GM23338 (cell line): ENCODE measurements around the gene TRIOBP. TPM values are rescaled to one million over a fixed set of nuclear protein-coding genes. Genes with fewer than 3 reads are reported as not detected.

Source experiments
- ATAC-seq: fragments of 200-7000 bp; cut with Tn5 transposase; 3 replicates; pipeline ENCODE4 v1.9.1; 2020
- DNase-seq: peaks from one replicate; pipeline ENCODE4 v3.0.0-alpha.2; 2015; ENCODE audit warnings: low spot score
- H2AFZ ChIP-seq: fragments of 200-600 bp; sonication (generic); 2 replicates; pipeline ENCODE4 v1.8.0; 2016; ENCODE audit warnings: antibody characterized with exemption, mild to moderate bottlenecking, moderate library complexity
- H3F3A ChIP-seq: fragments of 200-600 bp; sonication (generic); replicated peaks from 2 replicates; pipeline ENCODE4 v1.8.0; 2017; ENCODE audit warnings: antibody characterized with exemption, mixed run types, low read depth
- H3K27ac ChIP-seq: fragments of 200-600 bp; sonication (generic); 2 replicates; pipeline ENCODE4 v1.6.1; 2016; ENCODE audit warnings: low read depth
- H3K27me3 ChIP-seq: fragments of 200-600 bp; sonication (generic); 2 replicates; pipeline ENCODE4 v1.8.0; 2016; ENCODE audit warnings: mild to moderate bottlenecking, mixed run types, moderate library complexity; ENCODE audit not compliant: insufficient read depth
- H3K36me3 ChIP-seq: fragments of 200-600 bp; sonication (generic); 2 replicates; pipeline ENCODE4 v1.8.0; 2016; ENCODE audit warnings: mild to moderate bottlenecking; ENCODE audit not compliant: insufficient read depth
- H3K4me1 ChIP-seq: fragments of 200-600 bp; sonication (generic); 2 replicates; pipeline ENCODE4 v1.8.0; 2016; ENCODE audit warnings: mild to moderate bottlenecking, moderate library complexity; ENCODE audit not compliant: insufficient read depth
- H3K4me2 ChIP-seq: fragments of 200-600 bp; sonication (generic); 2 replicates; pipeline ENCODE4 v1.7.1; 2017; ENCODE audit warnings: mixed run types
- H3K4me3 ChIP-seq: fragments of 200-600 bp; sonication (generic); 2 replicates; pipeline ENCODE4 v1.6.1; 2016; ENCODE audit warnings: mixed run types
- H3K79me2 ChIP-seq: fragments of 200-600 bp; sonication (generic); replicated peaks from 2 replicates; pipeline ENCODE4 v1.8.0; 2017; ENCODE audit warnings: mild to moderate bottlenecking; ENCODE audit not compliant: insufficient read depth
- H3K9me2 ChIP-seq: fragments of 200-600 bp; sonication (generic); 2 replicates; pipeline ENCODE4 v1.8.0; 2017; ENCODE audit not compliant: insufficient read depth
- H4K20me1 ChIP-seq: fragments of 200-600 bp; sonication (generic); replicated peaks from 2 replicates; pipeline ENCODE4 v1.8.0; 2017; ENCODE audit warnings: mild to moderate bottlenecking; ENCODE audit not compliant: insufficient read depth
- H3K27ac Mint-ChIP-seq: 2 replicates; pipeline ENCODE4 v1.8.0; 2020; ENCODE audit warnings: inconsistent platforms, mild to moderate bottlenecking, moderate library complexity, mixed read lengths
- H3K27me3 Mint-ChIP-seq: 3 replicates; pipeline ENCODE4 v1.8.0; 2022; ENCODE audit warnings: low read depth, mild to moderate bottlenecking, moderate library complexity, mixed read lengths, inconsistent platforms; ENCODE audit not compliant: insufficient read depth, poor library complexity
- H3K36me3 Mint-ChIP-seq: 3 replicates; pipeline ENCODE4 v1.8.0; 2021; ENCODE audit warnings: low read depth, mild to moderate bottlenecking, inconsistent platforms, moderate library complexity, mixed read lengths
- H3K4me1 Mint-ChIP-seq: 3 replicates; pipeline ENCODE4 v1.8.0; 2020; ENCODE audit warnings: mild to moderate bottlenecking, inconsistent platforms, mixed read lengths
- H3K4me3 Mint-ChIP-seq: 3 replicates; pipeline ENCODE4 v1.8.0; 2021; ENCODE audit warnings: moderate library complexity, mild to moderate bottlenecking, inconsistent platforms, mixed read lengths
- H3K9me3 Mint-ChIP-seq: 3 replicates; pipeline ENCODE4 v1.8.0; 2020; ENCODE audit warnings: moderate library complexity, mild to moderate bottlenecking, inconsistent platforms, mixed read lengths
- CREB1 ChIP-seq: fragments of 250-450 bp; sonication (Bioruptor Pico); IDR thresholded peaks from 2 replicates; pipeline ENCODE4 v1.5.0; 2020; ENCODE audit warnings: low read depth, mild to moderate bottlenecking, moderate library complexity
- CTCF ChIP-seq, 2 experiments: fragments of 200-600 bp in 1 of 2; sonication (generic) in 1 of 2; conservative IDR thresholded peaks; 2 replicates each; pipeline versions ENCODE4 v1.5.1 to v1.6.1; 2016 to 2017; ENCODE audit warnings: antibody characterized with exemption in 2 of 2, low read depth in 2 of 2, mild to moderate bottlenecking in 2 of 2, moderate library complexity in 1 of 2
- ETS1 ChIP-seq: IDR thresholded peaks from 2 replicates; pipeline ENCODE4 v1.6.1; 2016; ENCODE audit warnings: antibody characterized with exemption
- EZH2 ChIP-seq: fragments of 200-600 bp; sonication (generic); IDR thresholded peaks from one replicate; pipeline ENCODE4 v1.8.0; 2017; ENCODE audit warnings: antibody characterized with exemption, mild to moderate bottlenecking, low read depth; ENCODE audit not compliant: unreplicated experiment
- EZH2phosphoT487 ChIP-seq: fragments of 200-600 bp; sonication (generic); IDR thresholded peaks from one replicate; pipeline ENCODE4 v1.8.1; 2018; ENCODE audit warnings: antibody characterized with exemption; ENCODE audit not compliant: unreplicated experiment
- JUNB ChIP-seq: IDR thresholded peaks from one replicate; pipeline ENCODE4 v1.6.1; 2016; ENCODE audit warnings: antibody characterized with exemption; ENCODE audit not compliant: unreplicated experiment
- REST ChIP-seq: IDR thresholded peaks from one replicate; pipeline ENCODE4 v1.6.1; 2018; ENCODE audit warnings: antibody characterized with exemption; ENCODE audit not compliant: unreplicated experiment
- ZNF462 ChIP-seq: fragments of 250-450 bp; sonication (Bioruptor Pico); IDR thresholded peaks from 2 replicates; pipeline ENCODE4 v1.5.0; 2020; ENCODE audit warnings: mild to moderate bottlenecking, moderate library complexity
- polyA plus RNA-seq: library from polyadenylated mRNA; unstranded; fragments of >200 nt; fragmentation: Nextera tagmentation; extraction: Ambion mirVana; gene quantifications from 2 replicates; pipeline ENCODE4 v1.2.1, GENCODE V29; 2016
- total RNA-seq: library from RNA; depleted of rRNA; stranded (reverse); fragments of >200 nt; shearing (Covaris generic); gene quantifications from 2 replicates; pipeline ENCODE4 v1.2.3, GENCODE V29; 2014

The TRIOBP gene
- total and polyA plus RNA-seq, 2 experiments from 2014 or later = 21.4 to 48.4 TPM

GRCh38 chr22:37777122-37777687 is 80.4 kb downstream of the TRIOBP start (continued):
- TF ChIP-seq EZH2phosphoT487 (no peak), REST (no peak), JUNB (no peak), ETS1 (no peak), CTCF (conservative IDR thresholded peaks at IDR 0.05; ENCODE audit: low read depth in 2 of 2) (no peak)

- Histone ChIP-seq H3F3A (no peaks in the 10 kb centered on the region; the same call in 1 of the 2 replicates), H4K20me1 (no peaks in the 10 kb centered on the region), H3K27me3 (0 out of 2 replicates have a peak, but pooled peaks cover 5% of the 10 kb centered on the region), H3K79me2 (no peaks in the 10 kb centered on the region), H3K36me3 (no peaks in the 10 kb centered on the region), H3K27ac (no peak overlapping the region), H3K4me2 (no peak overlapping the region), H3K9me2 (no peaks in the 10 kb centered on the region), H2AFZ (no peak overlapping the region), H3K4me1 (peaks cover 9% of the 10 kb centered on the region; the same call in 1 of the 2 replicates), H3K4me3 (no peak overlapping the region)
- Mint-ChIP-seq H3K9me3 (no peaks in the 10 kb centered on the region; the same call in 2 of the 3 replicates), H3K36me3 (peaks cover 3% of the 10 kb centered on the region; the same call in 2 of the 3 replicates), H3K4me1 (peaks cover 14% of the 10 kb centered on the region), H3K4me3 (no peak overlapping the region), H3K27me3 (peaks cover 23% of the 10 kb centered on the region), H3K27ac (no peak overlapping the region)
- ATAC-seq (no peak), DNase-seq (no peak)
- TF ChIP-seq CREB1 (CRISPR knock-in tag) = no peak
- no peak for TF ChIP-seq CTCF (conservative IDR thresholded peaks at IDR 0.05; ENCODE audit: low read depth in 2 of 2)
- no peak for TF ChIP-seq JUNB
- TF ChIP-seq ZNF462 (CRISPR knock-in tag) = no peak
- TF ChIP-seq EZH2 = no peak
Observed at GRCh38 chr22:37778370-37779009, 81.6 kb downstream of the TRIOBP start.
